Chondrocyte (in vitro differentiated cells): ENCODE data around the gene PHTF2. TPM values are rescaled to one million over a fixed set of nuclear protein-coding genes. Genes with fewer than 3 reads are reported as not detected.

Experiments used
- DNase-seq: peaks from one replicate; pipeline ENCODE4 v3.0.0; 2021; ENCODE audit warnings: mixed read lengths, low spot score
- H3K27ac Mint-ChIP-seq: one replicate; pipeline ENCODE4 v1.8.0; 2021; ENCODE audit warnings: mild to moderate bottlenecking, moderate library complexity, mixed read lengths; ENCODE audit not compliant: unreplicated experiment
- H3K27me3 Mint-ChIP-seq: 2 replicates; pipeline ENCODE4 v1.8.0; 2021; ENCODE audit warnings: low read depth, mixed read lengths
- H3K36me3 Mint-ChIP-seq: 2 replicates; pipeline ENCODE4 v1.8.0; 2021; ENCODE audit warnings: low read depth, mixed read lengths
- H3K4me1 Mint-ChIP-seq: 2 replicates; pipeline ENCODE4 v1.8.0; 2021; ENCODE audit warnings: low read depth, mild to moderate bottlenecking, mixed read lengths
- H3K4me3 Mint-ChIP-seq: one replicate; pipeline ENCODE4 v1.8.0; 2021; ENCODE audit warnings: mild to moderate bottlenecking, moderate library complexity, mixed read lengths; ENCODE audit not compliant: unreplicated experiment
- H3K9me3 Mint-ChIP-seq: 2 replicates; pipeline ENCODE4 v1.8.0; 2021; ENCODE audit warnings: low read depth, mixed read lengths
- CTCF ChIP-seq: fragments of 200-600 bp; sonication (generic); IDR thresholded peaks from 2 replicates; pipeline ENCODE4 v1.5.0; 2021; ENCODE audit warnings: antibody characterized with exemption, mild to moderate bottlenecking, moderate library complexity
- total RNA-seq: library from RNA; stranded (reverse); gene quantifications from 3 replicates; pipeline ENCODE4 v1.2.1, GENCODE V29; 2021

The PHTF2 gene
- total RNA-seq, 1 donor from 2014 or later = 52.6 TPM

GRCh38 chr7:77983973-77984372 is 185.4 kb downstream of the PHTF2 start:
- Mint-ChIP-seq H3K4me3 (no peak overlapping the region), H3K36me3 (peaks cover 4% of the 10 kb centered on the region), H3K9me3 (peaks cover 13% of the 10 kb centered on the region), H3K27me3 (no peaks in the 10 kb centered on the region), H3K27ac (no peak overlapping the region), H3K4me1 (peaks cover 16% of the 10 kb centered on the region)
- DNase-seq = no peak
- no peak for TF ChIP-seq CTCF

GRCh38 chr7:77985232-77985973 is 186.8 kb downstream of the PHTF2 start:
- no peaks in the 10 kb centered on the region for H3K27me3 Mint-ChIP-seq
- DNase-seq = no peak

DNA sequence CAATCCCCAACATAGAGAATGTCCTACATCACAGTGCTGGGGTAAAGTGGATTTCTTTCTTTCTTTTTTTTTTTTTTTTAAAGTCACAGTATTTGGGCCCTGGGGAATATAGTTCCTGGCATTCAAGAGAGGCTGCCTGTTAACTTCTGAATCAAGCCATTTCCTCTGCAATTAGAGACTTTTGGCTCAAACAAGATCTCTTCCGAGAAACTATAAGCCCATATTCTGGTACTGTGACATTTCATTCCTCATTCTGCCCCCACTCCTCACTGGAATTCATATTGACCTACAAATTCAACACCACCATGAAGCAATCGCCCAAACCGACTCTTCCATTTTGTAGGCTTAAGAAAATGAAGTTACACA is 187.4 kb downstream of the PHTF2 start:
- H3K4me1 Mint-ChIP-seq = peaks cover 12% of the 10 kb centered on the region
- H3K27me3 Mint-ChIP-seq = no peaks in the 10 kb centered on the region
- no peak overlapping the region for H3K27ac Mint-ChIP-seq

More at GRCh38 chr7:77985232-77985973, 186.8 kb downstream of the PHTF2 start:
- H3K9me3 Mint-ChIP-seq = peaks cover 14% of the 10 kb centered on the region
- peaks cover 4% of the 10 kb centered on the region for H3K36me3 Mint-ChIP-seq
- no peak overlapping the region for H3K27ac Mint-ChIP-seq
- H3K4me1 Mint-ChIP-seq = peaks cover 12% of the 10 kb centered on the region
- TF ChIP-seq CTCF = no peak
- no peak overlapping the region for H3K4me3 Mint-ChIP-seq

DNA sequence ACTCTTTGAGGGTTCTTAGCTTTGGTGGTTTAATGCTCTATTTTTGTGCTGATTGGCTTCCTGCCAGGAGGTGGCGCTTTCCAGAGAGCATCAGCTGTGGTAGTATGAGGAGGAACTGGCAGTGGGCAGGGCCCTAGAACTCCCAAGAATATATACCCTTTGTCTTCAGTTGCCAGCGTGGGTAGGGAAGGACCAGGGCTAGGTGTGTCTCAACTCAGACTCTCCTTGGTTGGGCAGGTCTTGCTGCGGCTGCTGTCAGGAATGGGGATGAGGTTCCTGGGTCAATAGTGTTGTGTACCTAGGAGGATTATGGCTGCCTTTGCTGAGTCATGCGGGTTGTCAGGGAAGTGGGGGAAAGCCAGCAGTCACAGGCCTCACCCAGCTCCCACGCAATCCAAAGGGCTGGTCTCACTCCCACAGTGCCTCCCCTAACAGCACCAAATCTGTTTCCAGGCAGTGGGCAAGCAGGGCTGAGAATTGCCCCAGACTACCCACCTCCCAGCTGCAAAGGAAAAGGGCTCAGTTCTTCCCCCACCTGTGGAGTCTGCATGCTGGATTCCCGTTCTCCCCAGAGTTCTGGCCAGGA is 191.5 kb downstream of the PHTF2 start:
- H3K27me3 Mint-ChIP-seq = no peaks in the 10 kb centered on the region
- H3K27ac Mint-ChIP-seq = no peak overlapping the region
- TF ChIP-seq CTCF = peak; percentile 30
- peaks cover 12% of the 10 kb centered on the region for H3K9me3 Mint-ChIP-seq
- peaks cover 4% of the 10 kb centered on the region for H3K36me3 Mint-ChIP-seq
- no peak overlapping the region for H3K4me3 Mint-ChIP-seq
- peaks cover 12% of the 10 kb centered on the region for H3K4me1 Mint-ChIP-seq
- DNase-seq = no peak

More for the DNA sequence above, 187.4 kb downstream of the PHTF2 start:
- Mint-ChIP-seq H3K4me3 (no peak overlapping the region), H3K36me3 (peaks cover 4% of the 10 kb centered on the region), H3K9me3 (peaks cover 14% of the 10 kb centered on the region)
- no peak for TF ChIP-seq CTCF
- DNase-seq = no peak

- Mint-ChIP-seq H3K27ac (no peak overlapping the region), H3K4me1 (peaks cover 8% of the 10 kb centered on the region), H3K36me3 (peaks cover 4% of the 10 kb centered on the region), H3K27me3 (no peaks in the 10 kb centered on the region), H3K9me3 (peaks cover 12% of the 10 kb centered on the region), H3K4me3 (no peak overlapping the region)
- DNase-seq = no peak
- no peak for TF ChIP-seq CTCF
These were observed 193.1 kb downstream of the PHTF2 start for GRCh38 chr7:77991656-77992055.
